Left ventricle myocardium superior (tissue), 1 donor: Measurements from ENCODE around the gene KRT6C. TPM values are rescaled to one million over a fixed set of nuclear protein-coding genes. Genes with fewer than 3 reads are reported as not detected.
"Not testable (repeated sequence)": the region's sequence is repeated elsewhere in the genome, so short reads cannot be mapped to it uniquely, and the experiment has no call there.

Source experiments
- ATAC-seq: fragments of 200-7000 bp; cut with Tn5 transposase; one replicate; pipeline ENCODE4 v1.9.1; 2020; ENCODE audit warnings: mild to moderate bottlenecking, moderate library complexity
- DNase-seq: peaks from one replicate; pipeline ENCODE4 v3.0.0-alpha.2; 2020
- intact Hi-C: fragments of 100-400 bp; cut with micrococcal nuclease; formaldehyde crosslinking; loops from one replicate; pipeline ENCODE4 v1.11.0; 2022
- total RNA-seq: library from RNA; stranded (reverse); fragmentation: NEBNext Ultra II Directional; extraction: Animal tissue kit (Norgen Biotek cat#: 25700); gene quantifications from one replicate; pipeline ENCODE4 v1.2.1, GENCODE V29; 2021
- donor health status: DM: no; HTN: yes; CAD: no; lungs with severe emphysema.

KRT6C gene
- total RNA-seq, 1 donor from 2014 or later, result not detected

GRCh38 chr12:52501490-52501889 lies 27.9 kb upstream of the KRT6C start:
- DNase-seq, result no peak
- ATAC-seq, result no peak
- intact Hi-C loops, result loop anchor here (10.0 kb wide), 1 partner anchor 347 kb away; no protein-coding TSS in a partner anchor

- intact Hi-C loops, result loop anchor here (10.0 kb wide), 1 partner anchor 346 kb away; no protein-coding TSS in a partner anchor
- not testable (repeated sequence) for DNase-seq, ATAC-seq
These were observed 27.0 kb upstream of the KRT6C start for GRCh38 chr12:52500574-52500973.

GRCh38 chr12:52499806-52500560 lies 26.4 kb upstream of the KRT6C start:
- DNase-seq, result no peak
- intact Hi-C loops, result loop anchor here (10.0 kb wide), 1 partner anchor 345 kb away; no protein-coding TSS in a partner anchor

GRCh38 chr12:52498946-52499345 lies 25.3 kb upstream of the KRT6C start:
- ATAC-seq (no peak), DNase-seq (no peak)
- intact Hi-C loops, result no loop called here

More at GRCh38 chr12:52499806-52500560, 26.4 kb upstream of the KRT6C start:
- no peak for ATAC-seq

DNA sequence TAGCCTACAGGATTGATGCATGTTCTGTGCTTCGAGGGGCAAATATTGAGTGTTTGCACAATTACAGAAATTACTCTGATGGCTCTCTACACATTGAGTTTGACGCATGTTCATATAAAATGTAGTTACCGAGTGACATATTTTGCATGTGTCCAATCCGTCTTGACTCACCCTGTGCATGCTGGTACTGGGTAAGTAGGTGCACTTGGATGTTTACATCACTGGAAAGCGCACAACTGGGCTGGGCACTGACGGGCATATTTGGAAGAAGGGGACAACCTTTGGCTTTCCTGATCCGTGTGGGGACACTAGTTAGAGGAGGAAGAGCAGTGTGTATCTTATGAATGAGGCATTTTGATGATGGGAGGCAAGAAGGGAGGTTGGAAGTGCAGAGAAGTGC lies 24.4 kb upstream of the KRT6C start:
- intact Hi-C loops, result no loop called here
- ATAC-seq (no peak), DNase-seq (no peak)

GRCh38 chr12:52496590-52497071 lies 23.0 kb upstream of the KRT6C start:
- ATAC-seq, result peak; percentile 33
- intact Hi-C loops, result no loop called here
- DNase-seq, result no peak

- DNase-seq (no peak), ATAC-seq (peak; percentile 18)
- intact Hi-C loops, result no loop called here
These were observed 22.4 kb upstream of the KRT6C start for GRCh38 chr12:52496054-52496453.

- intact Hi-C loops, result no loop called here
- no peak for DNase-seq
- peak; percentile 34 for ATAC-seq
These were observed 21.8 kb upstream of the KRT6C start for GRCh38 chr12:52495389-52495788.

DNA sequence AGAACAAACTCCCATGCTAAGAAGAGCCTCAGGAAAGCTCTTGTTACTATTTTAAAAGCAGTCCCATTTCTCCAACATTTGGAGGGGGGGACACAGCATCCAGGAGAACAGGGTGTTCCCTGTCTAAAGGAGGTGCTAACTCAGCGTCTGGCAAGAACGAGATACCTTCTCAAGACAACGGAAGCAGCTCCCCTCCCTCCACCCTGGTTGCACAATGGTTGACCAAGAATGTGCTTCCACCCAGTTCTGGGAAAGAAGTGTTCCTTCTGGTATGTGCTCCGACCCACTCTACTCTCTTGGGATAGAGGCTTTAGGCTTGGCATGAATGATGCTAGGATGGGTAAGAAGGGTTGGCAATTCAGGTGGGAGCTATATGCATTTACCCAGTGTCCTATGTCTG lies 20.9 kb upstream of the KRT6C start:
- peak; percentile 78 for ATAC-seq
- intact Hi-C loops, result no loop called here
- no peak for DNase-seq

DNA sequence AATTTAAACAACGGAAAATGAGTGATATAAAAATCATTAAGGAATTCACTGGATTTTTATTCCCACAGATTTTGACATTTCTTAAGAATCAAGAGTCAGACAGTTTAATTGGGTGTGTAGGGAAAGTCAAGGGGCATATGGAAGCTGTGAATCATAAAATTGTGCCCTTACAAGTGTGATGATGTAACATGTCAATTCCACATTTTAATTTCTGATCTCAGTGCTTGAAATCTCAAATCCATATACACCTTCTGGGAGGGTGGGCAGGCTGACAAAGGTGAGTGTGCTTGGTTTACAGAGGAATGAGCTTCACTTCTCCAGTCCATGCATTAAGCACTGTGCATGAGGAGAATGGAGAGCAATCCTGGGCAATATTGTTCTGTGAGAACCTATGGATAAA lies 20.5 kb upstream of the KRT6C start:
- DNase-seq (no peak), ATAC-seq (no peak)
- intact Hi-C loops, result no loop called here

DNA sequence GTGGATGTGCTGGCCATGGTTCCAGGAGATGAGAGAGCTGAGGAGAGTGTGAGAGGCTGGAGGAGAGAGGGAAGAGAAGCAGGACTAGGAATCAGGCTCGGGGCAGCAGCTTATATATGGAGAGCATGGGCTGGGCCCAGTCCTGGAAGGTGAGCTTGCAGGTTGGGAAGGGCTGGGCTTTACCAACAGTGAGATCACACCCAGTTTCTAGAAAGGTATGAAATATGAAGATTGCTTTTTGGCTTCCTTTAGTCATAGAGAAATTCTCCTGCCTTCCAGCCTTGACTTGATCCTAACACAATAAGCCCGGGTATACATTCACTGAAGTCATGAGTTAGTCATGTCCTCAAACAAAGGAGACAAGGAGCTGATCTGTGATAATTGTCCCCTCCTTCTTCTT lies 19.6 kb upstream of the KRT6C start, which contains the start of gene KRT6A:
TSS of gene KRT6A (minus strand) at position 86 of the 400 bp plus-strand sequence. CDS start at position 17, 69 bp downstream.
- DNase-seq (no peak), ATAC-seq (no peak)
- intact Hi-C loops, result no loop called here

- ATAC-seq, DNase-seq, intact Hi-C loops: not testable (repeated sequence)
These were observed 18.8 kb upstream of the KRT6C start for GRCh38 chr12:52492405-52492804.

GRCh38 chr12:52491495-52491894 lies 17.9 kb upstream of the KRT6C start:
- ATAC-seq, DNase-seq, intact Hi-C loops: not testable (repeated sequence)

- DNase-seq (no peak), ATAC-seq (no peak)
- intact Hi-C loops, result no loop called here
These were observed 15.1 kb upstream of the KRT6C start for GRCh38 chr12:52488736-52489135.

DNA sequence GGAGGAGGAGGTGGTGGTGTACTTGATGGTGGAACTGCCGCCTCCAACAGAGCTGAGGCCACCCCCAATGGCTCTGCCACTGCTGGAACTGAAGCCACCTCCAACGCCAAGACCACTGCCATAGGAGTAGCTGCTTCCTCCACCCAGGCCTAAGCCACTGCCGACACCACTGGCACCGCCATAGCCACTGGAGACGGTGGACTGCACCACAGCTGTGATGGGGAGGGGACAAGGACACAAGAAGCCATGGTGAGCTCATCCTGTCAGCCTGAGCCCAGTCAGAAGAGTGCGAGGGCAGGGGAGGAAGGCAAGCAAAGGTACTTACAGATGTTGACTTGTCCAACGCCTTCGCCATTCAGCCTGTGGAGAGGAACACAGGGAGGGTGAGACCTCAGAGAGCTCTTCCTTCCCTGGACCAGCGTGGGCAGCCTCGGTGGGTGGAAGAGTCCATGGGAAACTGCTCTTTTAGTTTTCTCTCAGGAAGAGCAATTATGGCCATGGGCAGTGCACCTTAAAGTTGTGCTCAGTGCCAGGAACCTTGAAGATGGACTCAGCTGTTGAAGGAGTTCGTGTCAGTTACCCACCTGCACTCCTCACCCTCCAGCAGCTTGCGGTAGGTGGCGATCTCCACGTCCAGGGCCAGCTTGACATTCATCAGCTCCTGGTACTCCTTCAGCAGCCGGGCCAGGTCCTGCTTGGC lies 14.3 kb upstream of the KRT6C start:
- intact Hi-C loops, DNase-seq, ATAC-seq: not testable (repeated sequence)

DNA sequence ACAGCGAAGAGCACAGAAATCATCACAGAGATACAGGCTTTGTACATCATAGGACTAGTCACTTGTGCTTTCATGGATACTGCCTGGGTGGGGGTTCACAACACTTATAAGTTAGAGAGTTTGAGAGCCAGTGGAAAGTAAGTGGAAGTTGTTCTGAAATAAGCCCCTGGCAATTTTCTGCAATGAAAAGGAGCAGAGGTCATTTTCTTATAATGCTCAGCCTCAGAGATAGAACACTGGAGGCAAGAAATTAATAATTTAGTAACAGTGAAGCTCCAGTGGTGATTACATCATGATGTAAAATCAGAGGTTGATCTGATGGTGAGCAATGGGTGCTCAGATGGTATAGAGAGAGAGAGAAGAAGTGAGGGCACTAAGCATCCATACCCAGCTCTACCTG lies 13.6 kb upstream of the KRT6C start:
- DNase-seq, result no peak
- intact Hi-C loops, result no loop called here
- no peak for ATAC-seq

GRCh38 chr12:52486166-52487105 lies 12.8 kb upstream of the KRT6C start:
- intact Hi-C loops, result no loop called here
- ATAC-seq, result no peak
- no peak for DNase-seq

DNA sequence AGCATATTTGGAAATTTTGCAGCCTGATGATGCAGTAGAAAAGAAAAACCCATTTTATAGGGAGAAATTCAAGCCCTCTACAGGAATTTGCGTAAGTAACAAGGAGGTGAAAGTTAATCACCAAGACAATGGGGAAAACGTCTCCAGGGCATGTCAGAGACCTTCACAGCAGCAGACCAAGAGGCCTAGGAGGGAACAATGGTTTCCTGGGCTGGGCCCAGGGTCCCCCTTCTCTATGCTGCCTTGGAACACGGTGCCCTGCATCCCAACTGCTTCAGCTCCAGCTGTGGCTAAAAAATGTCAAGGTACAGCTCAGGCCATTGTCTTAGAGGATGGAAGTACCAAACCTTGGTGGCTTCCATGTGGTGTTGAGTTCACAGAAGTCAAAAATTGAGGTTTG lies 6.5 kb upstream of the KRT6C start:
- DNase-seq (no peak), ATAC-seq (no peak)
- intact Hi-C loops, result no loop called here

GRCh38 chr12:52477651-52478050 lies 4.0 kb upstream of the KRT6C start:
- intact Hi-C loops, result no loop called here
- ATAC-seq (no peak), DNase-seq (no peak)
